ENCODE measurements around the gene TMEM60.
A peak's percentile ranks its signal among the peaks of the same experiment; 100 is the strongest.

Gene TMEM60, protein sequence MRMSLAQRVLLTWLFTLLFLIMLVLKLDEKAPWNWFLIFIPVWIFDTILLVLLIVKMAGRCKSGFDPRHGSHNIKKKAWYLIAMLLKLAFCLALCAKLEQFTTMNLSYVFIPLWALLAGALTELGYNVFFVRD

DNA sequence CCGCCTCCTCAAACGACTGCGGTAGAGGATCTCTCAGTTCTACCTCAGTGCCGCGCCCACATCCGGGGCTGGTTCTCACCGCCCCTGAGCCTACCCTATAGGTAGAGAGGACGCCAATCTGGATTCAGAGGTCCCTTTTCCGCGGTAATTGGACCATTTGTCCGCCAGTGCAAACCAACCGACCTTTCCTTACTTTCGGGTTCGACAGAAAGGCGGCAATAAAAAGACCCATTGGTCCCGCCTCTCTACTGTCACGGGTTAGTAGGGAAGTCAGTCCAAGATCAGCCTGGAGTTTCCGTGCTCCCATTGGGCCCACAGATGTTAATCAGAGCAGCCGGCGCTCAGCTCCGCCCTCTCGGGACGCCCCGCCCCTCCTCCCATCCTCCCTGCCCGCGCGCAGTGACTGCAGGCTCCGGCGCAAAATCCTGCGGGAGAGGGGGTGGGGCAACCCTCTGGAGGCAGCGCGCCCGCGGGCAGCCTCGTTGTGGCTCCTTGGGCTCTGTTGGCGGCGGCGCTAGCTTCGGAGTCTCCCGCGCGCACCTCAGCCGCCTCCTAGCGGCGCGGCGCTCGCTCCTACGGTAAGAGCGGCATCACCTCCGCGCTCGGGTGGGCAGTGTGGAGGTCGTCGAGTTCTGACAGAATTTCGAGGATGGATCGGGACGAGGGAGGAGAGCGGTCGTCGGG lies at the start of gene TMEM60, which contains the start of gene PHTF2:
TMEM60 (minus strand) TSS at position 41 of the 684 bp plus-strand sequence. CDS start 4,061 bp downstream, outside the sequence.
PHTF2 (plus strand) TSS at position 380 of the 684 bp plus-strand sequence.
- TF ChIP-seq, protein P1, sequence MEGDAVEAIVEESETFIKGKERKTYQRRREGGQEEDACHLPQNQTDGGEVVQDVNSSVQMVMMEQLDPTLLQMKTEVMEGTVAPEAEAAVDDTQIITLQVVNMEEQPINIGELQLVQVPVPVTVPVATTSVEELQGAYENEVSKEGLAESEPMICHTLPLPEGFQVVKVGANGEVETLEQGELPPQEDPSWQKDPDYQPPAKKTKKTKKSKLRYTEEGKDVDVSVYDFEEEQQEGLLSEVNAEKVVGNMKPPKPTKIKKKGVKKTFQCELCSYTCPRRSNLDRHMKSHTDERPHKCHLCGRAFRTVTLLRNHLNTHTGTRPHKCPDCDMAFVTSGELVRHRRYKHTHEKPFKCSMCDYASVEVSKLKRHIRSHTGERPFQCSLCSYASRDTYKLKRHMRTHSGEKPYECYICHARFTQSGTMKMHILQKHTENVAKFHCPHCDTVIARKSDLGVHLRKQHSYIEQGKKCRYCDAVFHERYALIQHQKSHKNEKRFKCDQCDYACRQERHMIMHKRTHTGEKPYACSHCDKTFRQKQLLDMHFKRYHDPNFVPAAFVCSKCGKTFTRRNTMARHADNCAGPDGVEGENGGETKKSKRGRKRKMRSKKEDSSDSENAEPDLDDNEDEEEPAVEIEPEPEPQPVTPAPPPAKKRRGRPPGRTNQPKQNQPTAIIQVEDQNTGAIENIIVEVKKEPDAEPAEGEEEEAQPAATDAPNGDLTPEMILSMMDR (IDR thresholded peaks at IDR 0.05; ENCODE audit: low read depth, low read length): peak; percentile 61
- peak within 1 kb of the TSS; percentile 76 for H3K4me3 ChIP-seq (ENCODE audit: low read depth, low read length)
- peak; percentile 100 for DNase-seq (ENCODE audit: low read depth, low spot score)
- in situ Hi-C loops (cut with HindIII; ENCODE audit: low sequenced_read_pairs): no loop called here

DNA sequence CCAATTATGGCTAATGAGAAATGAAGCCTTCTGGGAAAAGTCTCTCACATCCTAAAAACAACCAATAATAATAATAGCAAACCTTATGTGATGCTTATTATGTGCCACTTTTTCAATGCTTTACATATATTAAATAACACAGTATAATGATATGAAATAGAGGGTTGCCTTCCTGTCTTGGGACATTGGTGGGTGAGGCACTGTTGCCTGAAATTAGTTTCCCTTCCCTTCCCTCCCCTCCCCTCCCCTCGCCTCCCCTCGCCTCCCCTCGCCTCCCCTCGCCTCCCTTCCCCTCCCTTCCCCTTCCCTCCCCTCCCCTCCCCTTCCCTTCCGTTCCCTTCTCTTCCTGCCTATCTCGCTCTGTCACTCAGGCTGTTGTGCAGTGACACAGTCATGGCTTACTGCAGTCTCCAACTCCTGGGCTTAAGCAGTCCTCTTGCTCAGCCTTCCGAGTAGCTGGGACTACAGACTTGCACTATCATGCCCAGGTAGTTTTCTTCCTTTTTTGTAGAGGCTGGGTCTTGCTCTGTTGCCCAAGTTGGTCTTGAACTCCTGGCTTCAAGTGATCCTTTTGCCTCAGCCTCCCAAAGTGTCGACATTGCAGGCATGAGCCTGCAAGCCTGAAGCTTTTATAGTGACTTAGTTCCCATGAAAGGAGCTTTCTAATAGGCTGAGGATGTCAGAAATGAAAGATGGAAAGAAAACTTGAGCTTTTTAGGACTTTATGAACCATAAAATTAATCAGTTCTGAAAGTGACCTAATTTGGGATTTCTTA lies 48.3 kb upstream of the TMEM60 start:
- in situ Hi-C loops (cut with HindIII; ENCODE audit: low sequenced_read_pairs): no loop called here
- TF ChIP-seq, protein P1 (IDR thresholded peaks at IDR 0.05; ENCODE audit: low read depth, low read length): no peak
- no peak overlapping the region for H3K4me3 ChIP-seq (ENCODE audit: low read depth, low read length)
- DNase-seq (ENCODE audit: low read depth, low spot score): no peak

DNA sequence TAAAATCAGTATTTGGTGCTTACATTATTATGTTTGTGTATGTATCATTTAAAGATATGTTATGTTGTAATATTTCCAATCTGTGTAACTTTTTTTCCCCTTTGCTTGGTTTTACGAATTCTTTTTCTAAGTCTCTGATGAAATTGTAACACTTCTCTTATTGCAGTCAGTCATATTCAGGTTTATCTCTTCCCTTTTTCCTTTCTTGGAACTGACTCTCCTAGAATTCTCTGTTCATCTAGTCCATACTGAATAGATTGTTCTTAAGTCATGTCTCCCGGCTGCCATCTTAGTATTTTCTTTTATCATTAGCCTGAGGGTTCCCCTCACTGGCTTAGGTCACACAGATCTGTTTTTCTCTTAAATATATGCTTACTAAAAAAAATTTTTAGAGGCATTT lies 45.0 kb upstream of the TMEM60 start:
- no peak overlapping the region for H3K4me3 ChIP-seq (ENCODE audit: low read depth, low read length)
- DNase-seq (ENCODE audit: low read depth, low spot score): no peak
- TF ChIP-seq, protein P1 (IDR thresholded peaks at IDR 0.05; ENCODE audit: low read depth, low read length): no peak
- in situ Hi-C loops (cut with HindIII; ENCODE audit: low sequenced_read_pairs): no loop called here

DNA sequence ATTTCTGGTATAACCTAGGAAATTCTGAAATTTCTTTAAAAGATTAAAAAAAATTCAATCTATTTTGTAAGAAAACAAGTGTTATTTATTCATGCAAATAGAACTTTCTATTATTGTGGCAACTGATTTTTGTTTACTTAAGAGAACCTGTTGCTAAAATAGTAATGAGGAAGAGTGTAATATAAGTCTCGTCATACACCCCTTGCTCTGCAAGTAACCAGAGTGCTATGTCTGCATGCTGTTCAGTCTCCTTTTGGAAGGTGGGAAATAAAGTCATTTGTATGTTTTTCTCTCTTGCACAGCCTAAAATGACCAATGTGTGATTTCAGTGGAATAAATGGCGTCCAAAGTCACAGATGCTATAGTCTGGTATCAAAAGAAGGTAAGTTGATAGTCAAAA lies 41.7 kb upstream of the TMEM60 start:
- no peak for DNase-seq (ENCODE audit: low read depth, low spot score)
- TF ChIP-seq, protein P1 (IDR thresholded peaks at IDR 0.05; ENCODE audit: low read depth, low read length): no peak
- no peak overlapping the region for H3K4me3 ChIP-seq (ENCODE audit: low read depth, low read length)
- in situ Hi-C loops (cut with HindIII; ENCODE audit: low sequenced_read_pairs): no loop called here

DNA sequence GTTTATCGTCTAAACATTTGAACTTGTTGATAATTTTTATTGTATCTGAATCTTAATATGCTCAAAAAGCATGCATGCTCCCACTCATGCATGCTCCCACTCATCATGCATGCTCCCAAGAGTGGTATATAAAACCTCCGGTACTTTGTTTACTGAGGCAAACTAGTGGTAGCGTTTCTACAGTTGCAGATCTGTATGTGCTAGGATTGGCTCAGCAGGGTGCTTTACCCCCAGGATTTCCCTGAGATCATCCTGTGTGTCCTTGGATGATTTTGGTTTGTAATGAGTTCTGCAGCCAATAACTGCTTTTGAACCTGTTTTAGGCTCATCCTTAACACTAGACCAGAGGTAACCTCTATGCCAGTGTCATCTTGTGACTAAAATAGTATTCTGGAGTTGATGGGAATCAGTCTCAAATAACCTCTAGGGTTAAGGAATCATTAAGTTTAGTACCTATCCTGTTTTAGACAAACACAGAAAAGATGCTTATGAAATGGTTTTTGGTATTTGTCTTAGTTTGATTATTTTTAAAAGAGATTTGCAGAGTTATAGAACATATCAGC lies 40.8 kb upstream of the TMEM60 start:
- no peak for DNase-seq (ENCODE audit: low read depth, low spot score)
- TF ChIP-seq, protein P1 (IDR thresholded peaks at IDR 0.05; ENCODE audit: low read depth, low read length): no peak
- H3K4me3 ChIP-seq (ENCODE audit: low read depth, low read length): no peak overlapping the region
- in situ Hi-C loops (cut with HindIII; ENCODE audit: low sequenced_read_pairs): no loop called here

DNA sequence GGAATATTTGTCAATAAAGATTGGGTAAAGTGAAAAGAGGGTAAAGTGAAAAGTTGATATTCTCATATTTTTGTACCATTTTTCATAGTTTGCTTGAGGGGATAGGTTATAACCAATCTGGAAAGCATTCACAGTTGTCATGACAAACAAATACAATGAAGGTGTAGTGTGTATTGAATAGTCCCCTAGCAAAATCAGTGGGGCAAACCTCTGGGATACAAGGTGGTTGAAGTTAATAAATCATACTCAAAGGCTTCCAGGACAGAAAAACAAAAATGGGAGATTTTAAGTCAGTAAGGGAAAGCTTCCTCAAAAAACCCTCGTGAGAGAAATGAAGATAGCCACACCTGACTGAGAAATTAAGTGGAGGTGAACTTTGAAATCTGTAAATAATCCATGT lies 39.7 kb upstream of the TMEM60 start:
- no peak overlapping the region for H3K4me3 ChIP-seq (ENCODE audit: low read depth, low read length)
- TF ChIP-seq, protein P1 (IDR thresholded peaks at IDR 0.05; ENCODE audit: low read depth, low read length): no peak
- DNase-seq (ENCODE audit: low read depth, low spot score): no peak
- in situ Hi-C loops (cut with HindIII; ENCODE audit: low sequenced_read_pairs): no loop called here

Measured in astrocyte of the spinal cord (primary cell).